GM18951 (cell line): ENCODE measurements around the gene KANSL1.

Experiments
- POLR2A ChIP-seq: IDR thresholded peaks from 4 replicates; pipeline ENCODE4 v1.6.1; 2011; ENCODE audit warnings: mild to moderate bottlenecking; ENCODE audit not compliant: insufficient read length, insufficient read depth; ENCODE audit errors: extremely low read depth
- in situ Hi-C: fragments of 300-500 bp; cut with MboI; formaldehyde crosslinking; loops from one replicate; pipeline ENCODE4 v1.12.0; 2022; ENCODE audit warnings: low sequenced_read_pairs, mixed read lengths, inconsistent platforms; ENCODE audit not compliant: unreplicated experiment

Gene KANSL1

DNA sequence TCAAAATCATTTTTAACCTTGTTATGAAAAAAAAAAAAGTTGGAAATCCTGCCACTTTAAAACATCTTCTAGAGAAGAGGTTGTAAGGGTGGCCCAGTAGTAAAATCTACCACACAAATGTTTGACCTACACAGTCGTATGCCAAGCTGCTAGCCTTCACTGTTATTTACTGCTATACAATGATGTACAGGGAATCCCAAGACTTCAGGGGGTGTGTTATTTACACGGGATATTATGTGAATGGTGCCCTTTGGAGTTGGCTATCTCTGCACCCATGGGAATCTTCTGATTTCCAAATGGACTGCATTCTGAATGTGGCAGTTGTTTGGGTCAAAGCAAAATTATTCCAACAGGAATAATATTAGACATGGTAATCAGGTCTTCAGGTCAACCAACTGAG is 148.2 kb downstream of the KANSL1 start:
- in situ Hi-C loops = no loop called here
- TF ChIP-seq POLR2A = no peak

DNA sequence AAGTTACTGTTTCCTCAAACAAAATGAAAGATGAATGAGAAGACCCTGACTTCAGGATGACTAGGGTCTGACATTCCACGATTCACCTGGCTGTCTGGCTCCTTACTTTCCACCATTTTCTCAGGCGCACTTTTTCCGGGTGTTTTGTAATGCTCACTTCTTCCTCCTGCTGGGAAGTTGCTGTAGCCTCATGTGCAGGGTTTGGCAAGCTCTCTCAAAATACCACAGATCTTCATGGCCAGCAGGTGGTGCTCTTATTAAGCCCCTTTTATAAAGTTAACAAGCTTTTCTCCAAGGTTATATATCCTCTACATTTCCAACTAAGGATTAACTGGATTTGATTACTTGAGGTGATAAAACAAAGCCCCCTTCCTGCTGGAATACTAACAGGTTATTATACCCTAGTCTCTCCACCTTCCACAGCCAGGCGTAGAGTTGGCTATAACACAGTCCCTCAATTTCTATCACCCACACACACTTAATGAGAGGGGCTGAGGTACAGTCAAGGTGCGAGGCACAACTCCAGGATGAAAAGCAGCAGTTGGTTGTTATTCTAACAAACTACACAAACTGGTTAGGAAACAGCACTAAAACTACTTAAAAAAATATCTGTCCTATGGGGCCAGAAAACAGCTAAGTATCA is 148.8 kb downstream of the KANSL1 start:
- in situ Hi-C loops = no loop called here
- TF ChIP-seq POLR2A = no peak

DNA sequence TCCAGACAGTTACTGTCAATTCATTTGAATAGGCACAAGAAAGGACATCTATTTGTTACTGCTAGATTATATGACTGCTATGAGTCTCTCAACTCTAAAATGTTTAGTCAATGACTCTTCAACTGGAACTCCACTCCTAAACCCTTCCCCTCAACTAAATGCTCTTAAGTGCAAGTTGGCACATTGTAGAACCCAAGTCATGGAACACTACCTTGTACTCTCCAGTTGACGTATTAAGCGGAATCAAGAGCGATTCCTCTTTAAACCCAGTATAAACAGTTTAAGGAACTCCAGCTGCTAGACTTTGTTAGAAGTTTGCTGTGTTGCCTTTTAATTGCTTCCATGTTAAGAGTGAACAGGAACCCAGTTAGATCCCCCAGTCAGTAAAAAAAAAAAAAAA is 149.6 kb downstream of the KANSL1 start:
- in situ Hi-C loops = no loop called here
- no peak for TF ChIP-seq POLR2A

DNA sequence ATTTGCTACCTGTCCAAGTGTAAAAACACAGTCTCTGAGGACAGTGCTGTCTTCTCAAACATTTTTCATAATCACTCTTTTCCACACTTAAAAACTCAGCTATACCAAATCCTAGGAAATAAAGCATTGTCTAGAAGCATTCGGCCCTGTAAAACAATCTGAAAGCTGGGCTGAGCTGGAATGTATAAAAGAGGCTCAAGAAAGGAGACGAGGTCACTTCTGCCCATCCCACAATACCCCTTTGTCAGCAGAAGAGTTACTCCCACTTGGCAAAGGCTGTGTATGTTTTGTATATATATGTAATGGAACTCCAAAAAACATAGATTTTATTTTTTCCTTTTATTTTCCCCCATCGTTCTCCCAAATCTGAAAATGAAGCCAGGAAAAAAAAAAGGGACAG is 150.3 kb downstream of the KANSL1 start:
- in situ Hi-C loops = no loop called here
- TF ChIP-seq POLR2A = no peak

DNA sequence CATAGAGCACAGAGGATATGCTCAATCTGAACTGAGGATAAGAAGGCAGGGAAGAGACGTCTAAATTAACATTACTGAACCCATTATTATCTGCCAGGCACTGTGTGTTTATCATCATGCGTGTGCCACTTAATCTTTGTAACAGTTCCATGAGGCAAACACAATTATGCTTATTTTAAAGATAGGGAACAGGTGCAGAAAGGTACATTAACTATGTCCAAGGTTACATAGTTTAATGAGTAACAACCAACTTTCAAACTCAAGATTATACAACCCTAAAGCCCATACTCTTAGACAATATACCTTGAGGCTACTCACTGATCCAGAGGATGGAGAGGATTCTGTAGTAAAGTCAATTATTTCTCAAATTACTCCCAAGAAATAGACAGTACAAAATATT is 151.0 kb downstream of the KANSL1 start:
- in situ Hi-C loops = no loop called here
- no peak for TF ChIP-seq POLR2A

DNA sequence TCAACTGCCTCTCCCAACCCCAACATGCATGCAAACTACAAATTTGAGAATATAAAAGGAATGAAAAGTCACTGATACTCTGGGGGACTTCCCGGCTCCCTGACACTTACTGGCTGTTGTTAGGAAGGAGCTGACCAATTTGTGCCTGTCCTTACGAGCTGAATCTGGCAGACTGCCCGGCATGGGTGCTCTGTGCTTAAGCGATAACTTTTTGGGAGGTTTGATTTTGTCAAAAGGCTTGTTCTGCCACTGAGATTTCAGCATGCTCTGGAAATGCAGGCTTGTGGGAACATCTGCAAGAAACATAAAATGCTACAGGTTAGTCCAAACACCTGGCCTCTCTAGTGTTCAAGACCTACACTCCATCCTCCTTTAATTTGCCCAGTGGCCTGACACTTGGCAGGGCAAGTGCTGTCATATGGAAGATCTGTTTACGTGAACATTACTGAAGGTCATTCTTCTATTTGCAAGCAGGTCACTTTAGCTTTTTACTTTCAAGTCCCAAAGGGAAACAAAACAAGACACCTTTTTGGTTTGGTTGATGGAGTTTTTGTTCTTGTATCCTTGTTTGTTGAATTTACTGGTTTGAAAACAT is 153.5 kb downstream of the KANSL1 start:
- in situ Hi-C loops = loop anchor here (10.0 kb wide), 1 partner anchor 145 kb away; no protein-coding TSS in a partner anchor
- TF ChIP-seq POLR2A = no peak

DNA sequence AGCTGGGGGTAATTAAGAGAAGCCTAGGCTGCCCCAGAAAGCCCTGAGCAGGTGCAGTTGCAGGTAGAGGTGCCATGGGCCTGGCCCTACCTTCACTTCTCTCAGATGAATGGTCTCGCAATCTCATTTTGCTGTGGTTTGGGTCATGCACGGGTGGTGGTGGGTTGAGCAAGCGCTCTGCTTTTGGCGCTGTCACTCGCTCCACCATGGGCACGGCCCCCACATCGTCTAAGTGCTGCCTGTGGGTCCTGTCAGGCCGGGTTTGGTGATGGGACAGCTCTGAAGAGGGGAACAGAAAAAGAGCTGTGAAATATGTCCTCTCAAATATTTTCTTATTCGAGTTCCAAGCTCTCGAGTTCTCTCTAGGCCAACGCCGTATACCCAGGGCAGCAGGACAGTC is 154.3 kb downstream of the KANSL1 start:
- in situ Hi-C loops = loop anchor here (10.0 kb wide), 1 partner anchor 146 kb away; no protein-coding TSS in a partner anchor
- TF ChIP-seq POLR2A = no peak

DNA sequence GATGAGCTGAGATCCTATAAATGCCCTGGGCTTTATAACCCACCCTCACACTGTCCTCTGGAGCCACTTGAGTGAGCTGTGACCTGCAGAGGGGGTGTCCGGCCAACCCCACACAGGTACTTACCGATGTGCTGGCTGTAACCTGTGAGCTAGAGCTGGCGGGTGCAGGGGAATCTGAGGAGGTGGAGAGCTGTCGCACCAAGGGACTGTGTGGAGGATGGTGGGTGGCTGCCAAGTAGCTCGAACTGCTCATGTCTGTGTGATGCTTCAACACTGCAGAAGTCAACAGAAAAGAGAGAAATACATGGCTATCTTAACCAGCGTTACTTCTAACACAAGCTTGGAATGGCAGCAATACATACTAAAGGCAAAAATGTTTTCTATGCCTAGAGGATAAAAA is 154.8 kb downstream of the KANSL1 start:
- no peak for TF ChIP-seq POLR2A
- in situ Hi-C loops = loop anchor here (10.0 kb wide), 1 partner anchor 146 kb away; no protein-coding TSS in a partner anchor

DNA sequence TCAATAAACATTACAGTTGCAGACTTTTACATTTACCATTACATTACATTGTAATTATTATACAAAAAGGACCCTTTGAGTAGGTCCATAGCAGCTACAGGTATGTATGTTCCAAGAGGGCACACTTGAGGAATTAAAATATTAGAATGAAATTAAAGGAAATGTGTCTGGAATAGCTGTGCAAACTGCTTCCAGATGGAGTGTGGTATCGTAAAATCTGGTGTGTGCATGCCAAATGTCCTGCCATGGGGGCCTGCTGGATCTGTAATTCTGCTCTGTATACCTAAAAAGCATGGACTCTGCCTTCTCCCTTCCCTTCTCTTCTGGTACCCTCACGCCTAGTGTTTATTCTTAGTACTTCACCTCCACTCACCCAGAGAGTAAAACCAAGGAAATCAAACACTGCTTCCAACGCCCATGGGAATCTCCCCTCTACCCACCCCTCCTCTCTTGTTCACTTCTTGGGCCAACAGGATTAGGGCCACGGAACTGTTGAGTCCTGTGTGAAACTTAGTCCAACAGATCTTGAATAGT is 155.4 kb downstream of the KANSL1 start:
- in situ Hi-C loops = loop anchor here (10.0 kb wide), 1 partner anchor 147 kb away; no protein-coding TSS in a partner anchor
- no peak for TF ChIP-seq POLR2A

DNA sequence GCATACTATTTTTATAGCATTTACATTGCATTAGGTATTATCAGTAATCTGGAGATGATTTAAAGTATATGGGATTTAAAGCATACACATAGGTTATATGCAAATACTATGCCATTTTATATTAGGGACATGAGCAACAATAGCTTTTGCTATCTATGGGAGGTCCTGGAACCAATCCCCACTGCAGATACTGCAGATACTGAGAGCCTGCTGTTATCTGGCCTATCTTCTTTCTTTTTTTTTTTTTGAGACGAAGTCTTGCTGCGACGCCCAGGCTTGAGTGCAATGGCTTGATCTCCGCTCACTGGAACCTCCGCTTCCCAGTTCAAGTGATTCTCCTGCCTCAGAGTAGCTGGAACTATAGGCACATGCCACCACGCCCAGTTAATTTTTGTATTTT is 156.7 kb downstream of the KANSL1 start:
- TF ChIP-seq POLR2A = no peak
- in situ Hi-C loops = loop anchor here (10.0 kb wide), 1 partner anchor 148 kb away; no protein-coding TSS in a partner anchor

DNA sequence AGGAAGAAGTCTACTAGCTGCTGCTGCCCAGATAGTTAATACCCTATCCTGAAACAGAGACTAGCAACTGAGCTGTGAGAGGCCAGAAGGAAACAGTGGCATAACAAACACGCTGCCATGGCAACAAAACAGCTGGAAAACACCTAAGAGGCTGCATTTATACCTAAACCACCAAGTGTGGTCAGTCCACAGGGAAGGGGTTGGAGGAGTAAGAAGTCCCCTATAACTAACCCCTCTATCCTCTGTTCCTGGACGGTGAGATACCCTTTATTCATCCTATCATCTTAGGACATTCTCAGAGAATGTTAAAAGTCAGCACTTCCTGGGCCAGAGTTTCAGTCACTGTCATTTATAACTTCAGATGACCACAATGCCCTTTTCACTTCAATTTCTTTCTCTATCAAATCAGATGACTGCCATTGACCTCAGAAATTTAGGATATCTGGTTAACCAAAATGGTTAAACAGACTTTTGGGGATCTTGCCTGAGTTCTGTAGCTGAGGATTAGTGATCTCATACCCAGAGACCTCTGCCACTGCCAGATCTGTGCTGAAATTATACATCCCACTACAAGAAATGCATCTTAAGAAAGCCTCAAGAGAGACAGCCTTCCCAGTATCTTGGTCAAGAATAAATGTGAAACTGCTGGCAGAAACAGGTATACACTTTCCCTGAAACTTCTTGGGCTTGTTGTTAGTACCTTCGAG is 158.0 kb downstream of the KANSL1 start:
- TF ChIP-seq POLR2A = no peak
- in situ Hi-C loops = loop anchor here (10.0 kb wide), 1 partner anchor 150 kb away; no protein-coding TSS in a partner anchor

DNA sequence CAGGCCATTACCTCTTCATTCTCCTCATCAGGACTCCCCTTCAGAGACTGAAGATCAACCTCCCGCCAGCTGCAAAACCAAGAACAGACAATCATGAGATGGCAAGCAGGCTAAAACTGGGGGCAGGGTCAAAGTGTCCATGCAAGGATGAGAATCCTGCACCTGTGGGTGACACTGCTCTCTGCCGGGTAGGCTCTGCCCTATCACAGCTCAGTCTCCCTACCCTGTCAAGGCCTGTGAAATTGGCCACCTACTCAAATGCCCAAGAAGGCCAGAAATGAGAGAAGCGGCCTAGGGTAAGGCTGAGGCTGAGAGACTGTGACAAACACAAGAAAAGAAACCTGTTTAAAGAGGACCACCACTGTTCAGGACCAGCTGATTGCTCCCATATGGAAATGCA is 159.8 kb downstream of the KANSL1 start:
- TF ChIP-seq POLR2A = no peak
- in situ Hi-C loops = loop anchor here (10.0 kb wide), 1 partner anchor 151 kb away; no protein-coding TSS in a partner anchor

DNA sequence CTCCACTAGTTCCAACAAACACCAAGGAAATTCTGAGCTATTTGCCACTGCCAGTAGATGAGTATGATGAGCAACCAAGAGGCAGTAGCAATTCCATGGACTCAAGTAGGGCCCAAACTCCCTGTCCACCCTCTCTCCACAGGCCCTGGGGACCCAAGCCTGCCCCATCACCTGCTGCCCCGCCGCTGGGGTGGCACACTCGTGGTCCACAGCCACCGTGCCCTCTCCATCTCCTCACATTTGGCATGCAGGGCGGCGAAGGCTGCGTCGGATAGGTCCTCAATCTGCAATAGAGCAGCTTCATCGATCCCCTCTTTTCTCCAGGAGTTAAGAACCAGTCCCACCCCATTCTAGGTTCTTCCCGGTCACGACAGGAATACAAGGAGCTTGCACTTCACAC is 160.3 kb downstream of the KANSL1 start:
- in situ Hi-C loops = loop anchor here (10.0 kb wide), 1 partner anchor 152 kb away; no protein-coding TSS in a partner anchor
- no peak for TF ChIP-seq POLR2A
